ENCODE measurements around the gene APLP2. TPM values are rescaled to one million over a fixed set of nuclear protein-coding genes. Genes with fewer than 3 reads are reported as not detected.

APLP2 gene
- total and polyA plus RNA-seq, 10 donors = 47.4 to 248 (median 181) TPM

DNA sequence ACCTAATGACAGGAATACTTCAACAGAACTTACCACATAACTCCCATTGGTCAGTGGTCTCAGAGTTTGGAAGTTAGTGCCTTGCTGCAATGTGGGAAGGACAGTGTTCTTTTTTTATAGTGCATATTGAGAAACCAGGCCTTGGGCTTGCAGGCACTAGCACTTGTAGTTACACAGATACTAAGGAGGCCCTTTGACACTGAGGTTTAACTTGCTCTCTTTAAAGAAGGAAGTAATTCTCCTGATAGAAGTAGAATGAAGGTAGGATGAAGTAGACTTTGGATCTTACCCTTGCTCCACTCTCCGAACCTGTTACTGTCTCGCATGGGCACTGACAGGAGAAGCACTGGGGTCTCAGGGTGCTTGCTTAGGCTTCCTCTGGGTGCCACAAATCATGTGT, 58.9 kb downstream of the APLP2 start:
- Histone ChIP-seq H3K9me3 (no peaks in the 10 kb centered on the region), H3K27ac (no peak overlapping the region), H3K4me3 (no peak overlapping the region), H3K36me3 (peaks cover 3 to 91% (median 58%) of the 10 kb centered on the region in 6 donors), H3K4me1 (peaks cover 7 to 52% (median 20%) of the 10 kb centered on the region in 6 donors), H3K27me3 (replicated peaks in 1 of 7) (no peaks in the 10 kb centered on the region)
- TF ChIP-seq POLR2AphosphoS5 (IDR thresholded peaks at IDR 0.05) (no peak), POLR2A (IDR thresholded peaks at IDR 0.05) (no peak), CTCF (IDR thresholded peaks at IDR 0.05 in 8 of 11, conservative IDR thresholded peaks at IDR 0.05 in 3 of 11) (no peak)
- WGBS, 5 donors = 77 to 100% (median 87%) methylated on average over 2 of the region's 2 CpGs
- no peak for DNase-seq
- intact Hi-C loops (cut with DNase I; ENCODE audit: low total_unique reads) = loop anchor here (10.0 kb wide), 1 partner anchor 54 kb away; no protein-coding TSS in a partner anchor

DNA sequence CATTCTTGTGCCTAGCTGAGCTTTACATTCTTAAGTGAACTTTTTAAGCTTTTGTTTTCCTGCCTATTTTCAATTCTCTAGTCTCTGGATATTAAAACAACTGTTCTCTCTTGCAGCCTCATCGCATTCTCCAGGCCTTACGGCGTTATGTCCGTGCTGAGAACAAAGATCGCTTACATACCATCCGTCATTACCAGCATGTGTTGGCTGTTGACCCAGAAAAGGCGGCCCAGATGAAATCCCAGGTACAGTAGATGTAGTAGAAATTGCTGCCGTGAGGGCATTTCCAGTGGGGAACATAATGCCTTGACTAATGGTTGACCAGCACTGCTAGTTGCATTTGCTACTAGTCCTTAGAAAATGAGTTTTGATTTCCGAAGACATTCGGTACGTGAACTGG, 60.2 kb downstream of the APLP2 start:
- intact Hi-C loops (cut with DNase I; ENCODE audit: low total_unique reads) = loop anchor here (10.0 kb wide), 1 partner anchor 55 kb away; no protein-coding TSS in a partner anchor
- Histone ChIP-seq H3K27me3 (replicated peaks in 1 of 7) (no peaks in the 10 kb centered on the region), H3K4me1 (peaks cover 0 to 45% (median 14%) of the 10 kb centered on the region in 6 donors), H3K4me3 (no peak overlapping the region), H3K27ac (no peak overlapping the region), H3K9me3 (no peaks in the 10 kb centered on the region), H3K36me3 (peaks cover 3 to 91% (median 63%) of the 10 kb centered on the region in 6 donors)
- no peak for DNase-seq
- no peak for TF ChIP-seq POLR2AphosphoS5 (IDR thresholded peaks at IDR 0.05)
- no peak for TF ChIP-seq POLR2A (IDR thresholded peaks at IDR 0.05)
- no peak for TF ChIP-seq CTCF (IDR thresholded peaks at IDR 0.05 in 8 of 11, conservative IDR thresholded peaks at IDR 0.05 in 3 of 11)
- WGBS, 5 donors = 96 to 97% (median 96%) methylated on average over 11 of the region's 11 CpGs

DNA sequence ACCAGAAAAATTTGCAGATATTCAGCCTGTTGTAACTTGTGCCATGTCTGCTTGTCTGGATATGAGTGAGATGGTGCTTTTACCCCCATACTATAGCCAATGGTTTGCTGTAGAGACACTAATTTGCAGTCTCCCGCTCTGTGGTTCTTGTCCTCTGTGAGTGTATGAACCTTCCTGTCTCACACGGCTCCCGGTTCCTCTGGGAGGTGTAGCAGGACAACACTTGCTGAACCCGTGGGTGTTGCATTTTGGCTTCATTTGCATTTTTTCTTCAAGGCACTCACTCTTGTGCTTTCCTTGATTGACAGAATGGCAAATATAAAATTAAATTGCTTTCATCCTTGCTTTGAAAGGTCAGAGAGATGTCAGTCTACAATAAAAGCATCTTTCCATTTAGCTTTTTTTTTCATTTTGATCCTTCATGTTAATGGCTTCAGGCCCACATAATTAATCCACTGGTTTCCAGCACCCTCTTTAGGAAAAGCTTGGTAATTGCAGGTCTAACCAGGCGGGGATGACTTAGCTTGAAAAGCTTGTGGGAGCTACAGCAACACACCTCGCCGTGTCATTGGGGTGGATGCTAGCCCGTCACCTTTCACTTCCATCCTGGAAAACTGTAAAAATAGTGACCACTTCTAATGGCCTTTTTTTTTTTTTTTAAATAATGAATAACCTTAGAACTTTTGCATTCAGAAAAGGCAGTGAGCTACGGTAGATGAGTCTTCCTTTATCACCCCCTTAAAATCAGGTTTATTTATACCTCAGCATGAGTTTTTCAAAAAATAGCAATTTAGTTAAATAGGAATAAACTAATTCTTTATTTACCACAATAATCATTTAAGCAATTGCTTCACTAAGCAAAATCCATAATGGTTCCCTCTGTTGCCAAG, 62.5 kb downstream of the APLP2 start:
- TF ChIP-seq POLR2AphosphoS5 (IDR thresholded peaks at IDR 0.05) (peak in 1 of 3 donors; percentile 30), POLR2A (IDR thresholded peaks at IDR 0.05) (no peak), CTCF (IDR thresholded peaks at IDR 0.05 in 8 of 11, conservative IDR thresholded peaks at IDR 0.05 in 3 of 11) (peak; percentile 82 to 92 (median 88))
- Histone ChIP-seq H3K36me3 (peaks cover 3 to 92% (median 71%) of the 10 kb centered on the region in 6 donors), H3K9me3 (no peaks in the 10 kb centered on the region), H3K27ac (no peak overlapping the region), H3K27me3 (replicated peaks in 1 of 7) (no peaks in the 10 kb centered on the region), H3K4me3 (no peak overlapping the region), H3K4me1 (peaks cover 0 to 26% (median 6%) of the 10 kb centered on the region in 6 donors)
- 51 to 59% (median 56%) methylated on average over 9 of the region's 9 CpGs for WGBS, 5 donors
- no peak for DNase-seq
- intact Hi-C loops (cut with DNase I; ENCODE audit: low total_unique reads) = loop anchor here (1.0 kb wide), 1 partner anchor 209 kb away; no protein-coding TSS in a partner anchor

GRCh38 chr11:130133716-130134115, 64.0 kb downstream of the APLP2 start:
- intact Hi-C loops (cut with DNase I; ENCODE audit: low total_unique reads) = no loop called here
- Histone ChIP-seq H3K9me3 (no peaks in the 10 kb centered on the region), H3K27me3 (replicated peaks in 1 of 7) (no peaks in the 10 kb centered on the region), H3K36me3 (peaks cover 0 to 90% (median 69%) of the 10 kb centered on the region in 6 donors), H3K4me1 (peaks cover 0 to 26% (median 6%) of the 10 kb centered on the region in 6 donors), H3K27ac (peak overlapping the region in 4 of 8 donors; percentile 39 to 74 (median 54)), H3K4me3 (no peak overlapping the region)
- DNase-seq = no peak
- WGBS, 5 donors = 66 to 75% (median 68%) methylated on average over 8 of the region's 8 CpGs
- no peak for TF ChIP-seq CTCF (IDR thresholded peaks at IDR 0.05 in 8 of 11, conservative IDR thresholded peaks at IDR 0.05 in 3 of 11)
- TF ChIP-seq POLR2AphosphoS5 (IDR thresholded peaks at IDR 0.05) = no peak
- TF ChIP-seq POLR2A (IDR thresholded peaks at IDR 0.05) = no peak
